GM19238 (cell line): ENCODE results near the gene MORF4L1.
A peak's percentile ranks its signal among the peaks of the same experiment; 100 is the strongest.
"Not testable (repeated sequence)": the region's sequence is repeated elsewhere in the genome, so short reads cannot be mapped to it uniquely, and the experiment has no call there.

Experiments used
- DNase-seq: peaks from one replicate; pipeline ENCODE4 v3.0.0; 2011; ENCODE audit warnings: low spot score; ENCODE audit not compliant: insufficient read length

The MORF4L1 gene

DNA sequence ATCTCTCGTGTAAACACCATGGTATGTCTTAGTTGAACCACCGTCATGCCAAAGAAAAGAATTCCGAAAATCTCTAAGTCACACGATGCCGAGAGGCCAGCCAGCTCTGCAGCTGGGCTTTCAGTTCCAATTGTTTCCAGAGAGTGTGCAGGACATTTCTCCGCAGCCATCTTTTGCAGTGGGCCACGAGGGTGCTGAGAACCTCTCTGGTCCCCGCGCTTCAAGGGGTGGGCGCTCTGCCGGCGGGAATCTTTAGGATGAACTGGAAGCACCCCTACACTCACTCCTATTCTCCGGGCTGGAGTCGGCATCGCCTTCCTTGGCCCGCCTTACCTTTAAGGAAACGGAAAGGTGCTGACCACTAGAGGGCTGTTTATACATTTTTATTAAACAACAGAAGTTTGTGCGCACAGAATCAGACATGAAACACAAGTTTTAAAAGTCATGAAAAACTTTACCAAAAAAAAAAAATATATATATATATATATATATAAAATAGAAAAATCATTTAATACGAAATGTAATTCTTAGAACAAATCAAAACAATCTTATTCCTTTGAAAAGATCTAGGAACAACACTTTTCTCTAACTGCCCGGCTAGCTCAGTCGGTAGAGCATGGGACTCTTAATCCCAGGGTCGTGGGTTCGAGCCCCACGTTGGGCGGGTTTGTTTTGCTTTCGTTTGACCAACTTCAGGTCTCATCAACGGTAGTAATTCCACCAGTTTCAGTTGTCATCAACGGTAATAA lies 12.5 kb upstream of the MORF4L1 start:
- DNase-seq = no peak

DNA sequence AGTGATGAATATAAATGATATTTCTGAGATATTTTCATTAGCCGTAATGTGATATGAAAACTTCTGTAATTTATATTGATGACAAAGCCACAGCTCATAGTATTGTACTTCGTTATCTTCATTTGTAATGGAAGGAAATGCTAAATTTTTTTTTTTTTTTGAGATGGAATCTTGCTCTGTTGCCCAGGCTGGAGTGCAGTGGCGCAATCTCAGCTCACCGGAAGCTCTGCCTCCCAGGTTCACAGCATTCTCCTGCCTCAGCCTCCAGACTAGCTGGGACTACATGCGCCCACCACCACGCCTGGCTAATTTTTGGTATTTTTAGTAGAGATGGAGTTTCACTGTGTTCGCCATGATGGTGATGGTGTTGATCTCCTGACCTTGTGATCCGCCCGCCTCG lies 7.1 kb upstream of the MORF4L1 start:
- DNase-seq = not testable (repeated sequence)

DNA sequence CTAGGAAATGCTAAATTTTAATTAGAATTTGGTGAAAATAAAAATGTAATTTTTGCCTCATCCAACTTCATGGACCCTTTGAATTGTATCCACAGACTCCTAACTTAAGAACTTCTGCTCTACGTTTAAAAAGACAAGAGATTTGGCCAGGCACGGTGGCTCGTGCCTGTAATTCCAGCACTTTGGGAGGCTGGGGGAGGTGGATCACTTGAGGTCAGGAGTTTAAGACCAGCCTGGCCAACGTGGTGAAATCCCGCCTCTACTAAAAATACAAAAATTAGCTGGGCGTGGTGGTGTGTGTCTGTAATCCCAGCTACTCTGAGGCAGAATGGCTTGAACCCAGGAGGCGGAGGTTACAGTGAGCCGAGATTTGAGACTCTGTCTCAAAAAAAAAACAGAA lies 6.7 kb upstream of the MORF4L1 start:
- not testable (repeated sequence) for DNase-seq

DNA sequence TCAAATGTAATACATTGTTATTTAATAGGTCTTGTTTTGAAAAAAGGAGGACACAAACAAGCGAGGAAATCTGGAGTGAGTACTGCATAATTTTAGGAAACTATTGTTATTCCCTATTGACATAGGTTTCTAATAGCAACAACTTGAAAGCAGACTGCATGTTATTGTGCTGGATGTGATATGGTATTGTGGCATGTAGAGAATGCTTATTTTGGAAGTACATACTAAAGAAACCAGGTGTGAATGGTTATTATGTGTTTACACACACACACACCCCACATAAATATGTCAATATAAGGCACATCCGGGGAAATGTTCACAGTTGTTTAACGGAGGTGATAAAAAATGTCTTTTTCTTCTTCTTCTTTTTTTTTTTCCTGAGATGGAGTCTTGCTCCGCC lies 5.9 kb upstream of the MORF4L1 start:
- DNase-seq = no peak

DNA sequence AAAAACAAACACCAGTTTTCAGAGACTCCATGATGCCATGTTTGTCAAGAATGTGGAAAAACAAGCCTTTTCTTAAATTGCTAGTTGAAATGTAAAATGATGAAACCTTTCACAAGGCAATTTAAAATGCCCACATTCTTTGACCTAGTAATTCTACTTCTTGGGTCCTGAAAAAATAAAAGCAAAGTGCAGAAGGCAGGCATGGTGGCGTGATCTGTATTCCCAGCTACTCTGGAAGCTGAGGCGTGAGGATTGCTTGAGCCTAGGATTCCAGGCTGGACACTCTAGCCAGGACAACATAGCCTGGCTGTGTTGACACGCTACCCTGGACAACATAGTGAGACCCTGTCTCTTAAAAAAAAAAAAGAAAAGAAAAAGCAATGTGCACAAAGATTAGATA lies 4.3 kb upstream of the MORF4L1 start:
- DNase-seq = no peak

DNA sequence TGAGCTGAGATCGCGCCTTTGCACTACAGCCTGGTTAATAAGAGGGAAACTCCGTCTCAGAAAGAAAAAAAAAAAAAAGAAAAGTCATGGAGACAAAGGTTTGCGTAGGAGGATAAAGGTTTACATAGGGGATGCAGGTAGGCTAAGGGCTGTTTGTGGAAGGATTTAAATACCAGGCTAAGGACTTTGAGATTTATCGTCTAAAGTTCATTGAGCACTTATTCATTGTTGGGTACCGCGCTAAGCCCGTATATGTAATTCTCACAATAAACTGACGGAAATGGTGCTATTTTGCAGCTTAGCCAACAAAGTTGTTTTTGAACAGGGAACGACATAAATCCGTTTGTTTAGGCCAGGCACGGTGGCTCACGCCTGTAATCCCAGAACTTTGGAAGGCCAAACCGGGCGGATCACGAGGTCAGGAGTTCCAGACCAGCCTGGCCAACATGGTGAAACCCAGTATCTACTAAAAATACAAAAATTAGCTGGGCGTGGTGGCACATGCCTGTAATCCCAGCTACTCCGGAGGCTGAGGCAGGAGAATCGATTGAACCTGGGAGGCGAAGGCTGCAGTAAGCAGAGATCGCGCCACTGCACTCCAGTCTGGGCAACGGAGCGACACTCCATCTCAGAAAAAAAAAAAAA lies 1.1 kb upstream of the MORF4L1 start:
- not testable (repeated sequence) for DNase-seq

DNA sequence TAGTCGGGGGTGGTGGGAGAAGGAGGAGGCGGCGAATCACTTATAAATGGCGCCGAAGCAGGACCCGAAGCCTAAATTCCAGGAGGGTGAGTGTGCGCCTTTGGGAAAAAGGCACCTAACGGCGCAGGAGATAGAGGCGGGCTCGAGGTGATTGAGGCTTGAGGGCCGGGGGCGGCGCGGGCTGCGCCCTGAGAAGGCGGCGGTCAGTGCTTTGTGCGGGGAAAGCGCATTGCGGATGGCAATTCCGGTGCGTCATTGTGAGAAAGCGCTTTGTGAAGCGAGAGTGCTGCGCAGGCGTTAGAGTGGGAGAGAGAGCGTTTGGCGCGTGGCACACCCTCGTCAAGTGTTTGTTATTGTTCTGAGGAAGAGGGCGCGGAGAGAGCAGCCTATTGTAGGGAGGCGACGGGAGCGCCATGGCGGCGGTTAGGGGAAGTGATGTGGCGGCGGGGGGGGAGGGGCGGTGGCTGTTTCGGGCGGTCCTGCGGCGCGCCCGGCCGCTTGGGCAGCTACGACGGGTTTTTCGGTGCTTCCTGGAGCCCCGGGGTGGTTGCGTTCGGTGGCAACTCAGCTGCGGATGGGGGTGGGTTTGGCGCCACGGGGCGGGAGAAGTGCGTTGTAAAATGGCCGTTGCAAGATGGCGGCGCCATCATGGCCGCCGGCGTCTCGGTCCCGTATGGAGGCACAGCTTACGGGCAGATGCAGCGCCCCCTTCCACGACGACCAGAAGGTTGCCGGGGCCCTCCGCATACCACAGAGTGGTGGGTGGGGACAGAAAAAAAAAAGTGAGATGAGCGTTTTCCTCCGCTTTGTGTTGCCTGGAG lies 492 bp downstream of the MORF4L1 start:
- peak; percentile 66 for DNase-seq

DNA sequence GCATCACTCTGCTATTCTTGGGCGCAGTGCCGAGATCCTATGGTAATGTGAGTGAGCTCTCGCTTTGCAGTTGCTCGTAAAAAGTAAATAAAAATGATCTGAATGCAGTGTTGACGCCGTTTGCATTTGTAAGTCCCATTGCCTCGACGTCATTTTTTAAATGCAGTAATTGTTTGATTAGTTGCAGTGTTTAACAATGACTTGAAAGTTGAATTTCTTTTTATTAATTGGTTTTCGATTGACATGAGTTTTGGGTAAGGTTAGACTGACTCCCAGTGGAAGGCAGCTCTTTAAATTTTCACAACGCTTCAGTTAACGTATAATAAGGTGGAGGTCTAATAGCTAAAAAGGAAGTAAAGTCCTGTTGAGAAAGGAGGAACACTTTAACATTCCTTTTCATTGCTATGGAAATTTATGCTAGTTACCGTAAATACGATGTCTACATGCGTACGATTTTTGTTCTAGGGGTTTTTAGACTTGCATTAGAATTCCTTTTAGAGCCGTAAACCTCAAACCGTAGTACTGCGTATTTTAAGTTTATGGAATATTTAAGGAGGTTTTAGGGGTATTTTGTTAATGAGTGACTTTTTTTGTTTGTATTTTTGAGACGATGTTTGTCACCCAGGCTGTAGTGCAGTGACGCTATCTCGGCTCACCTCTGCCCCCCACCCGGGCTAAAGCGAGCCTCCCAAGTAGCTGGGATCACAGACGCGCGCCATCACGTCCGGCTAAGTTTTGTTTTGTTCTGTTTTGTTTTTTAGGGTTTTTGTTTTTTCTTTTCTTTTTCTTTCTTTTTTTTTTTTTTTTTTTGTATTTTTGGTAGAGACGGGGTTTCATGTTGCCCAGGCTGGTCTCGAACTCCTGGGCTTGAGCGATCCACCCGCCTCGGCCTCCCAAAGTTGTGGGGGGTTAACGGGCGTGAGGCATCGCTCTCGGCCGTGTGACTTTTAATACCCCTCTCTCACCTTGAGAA lies 1.4 kb downstream of the MORF4L1 start:
- DNase-seq = no peak

DNA sequence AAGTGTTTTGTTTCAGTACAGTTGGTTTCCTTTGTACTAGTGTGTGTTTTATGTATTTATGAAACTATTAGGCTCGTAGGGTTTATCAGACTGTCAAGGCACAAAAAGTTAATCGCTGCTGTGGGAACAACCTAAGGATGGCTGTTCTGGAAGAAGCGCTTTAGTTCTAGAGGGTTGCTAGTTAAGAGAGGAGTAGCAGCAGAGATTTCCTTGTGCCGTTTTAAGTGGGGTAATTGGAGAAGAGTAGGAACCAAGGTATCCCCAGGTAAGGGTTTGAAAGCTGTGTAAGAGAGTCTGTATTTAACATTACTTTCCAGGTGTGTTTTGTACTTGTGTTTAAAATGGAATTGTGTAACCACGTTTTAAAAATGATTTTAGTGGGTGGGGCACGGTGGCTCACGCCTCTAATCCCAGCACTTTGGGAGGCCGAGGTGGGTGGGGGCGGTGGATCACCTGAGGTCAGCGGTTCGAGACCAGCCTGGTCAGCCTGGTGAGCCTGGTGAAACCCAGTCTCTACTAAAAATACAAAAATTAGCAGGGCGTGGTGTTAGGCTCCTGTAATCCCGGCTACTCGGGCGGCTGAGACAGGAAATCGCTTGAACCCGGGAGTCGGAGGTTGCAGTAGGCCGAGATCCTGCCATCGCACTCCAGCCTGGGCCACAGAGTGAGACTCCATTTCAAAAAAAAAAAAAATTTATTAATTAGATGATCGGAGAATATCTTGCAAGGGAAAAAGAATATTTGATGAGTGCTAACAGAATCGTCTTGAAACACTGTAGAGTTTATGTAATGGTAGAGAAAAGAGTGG lies 2.6 kb downstream of the MORF4L1 start:
- DNase-seq = no peak

DNA sequence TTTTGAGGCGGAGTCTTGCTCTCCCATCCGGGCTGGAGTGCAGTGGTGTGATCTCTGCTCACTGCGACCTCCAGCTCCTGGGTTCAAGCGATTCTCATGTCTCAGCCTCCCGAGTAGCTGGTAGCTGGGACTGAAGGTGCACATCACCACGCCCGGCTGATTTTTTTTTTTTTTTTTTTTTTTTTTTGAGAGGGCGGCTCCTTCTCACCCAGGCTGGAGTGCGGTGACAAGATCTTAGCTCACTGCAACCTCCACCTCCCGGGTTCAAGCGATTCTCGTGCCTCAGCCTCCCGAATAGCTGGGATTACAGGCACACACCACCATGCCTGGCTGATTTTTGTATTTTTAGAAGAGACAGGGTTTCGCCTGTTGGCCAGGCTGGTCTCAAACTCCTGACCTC lies 4.3 kb downstream of the MORF4L1 start:
- DNase-seq = not testable (repeated sequence)

DNA sequence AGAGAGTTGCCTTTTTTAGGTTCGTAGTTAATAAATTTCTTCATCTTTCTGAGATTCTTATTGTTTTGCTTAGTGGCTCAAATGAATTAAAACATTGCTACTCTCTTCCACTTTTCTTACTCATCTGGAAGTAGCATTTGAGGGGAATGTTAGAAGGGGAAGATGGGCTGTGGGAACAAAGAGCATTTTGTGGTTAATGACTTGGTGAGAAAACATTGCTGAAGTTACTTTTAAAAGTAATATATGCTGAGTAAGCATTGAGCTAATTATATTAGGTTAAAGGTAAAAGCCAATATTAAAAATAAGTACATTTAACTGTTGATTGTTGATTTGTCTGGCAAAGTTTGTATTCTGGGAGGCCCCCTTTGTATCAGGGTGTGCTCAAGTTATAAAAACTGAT lies 5.7 kb downstream of the MORF4L1 start:
- no peak for DNase-seq

DNA sequence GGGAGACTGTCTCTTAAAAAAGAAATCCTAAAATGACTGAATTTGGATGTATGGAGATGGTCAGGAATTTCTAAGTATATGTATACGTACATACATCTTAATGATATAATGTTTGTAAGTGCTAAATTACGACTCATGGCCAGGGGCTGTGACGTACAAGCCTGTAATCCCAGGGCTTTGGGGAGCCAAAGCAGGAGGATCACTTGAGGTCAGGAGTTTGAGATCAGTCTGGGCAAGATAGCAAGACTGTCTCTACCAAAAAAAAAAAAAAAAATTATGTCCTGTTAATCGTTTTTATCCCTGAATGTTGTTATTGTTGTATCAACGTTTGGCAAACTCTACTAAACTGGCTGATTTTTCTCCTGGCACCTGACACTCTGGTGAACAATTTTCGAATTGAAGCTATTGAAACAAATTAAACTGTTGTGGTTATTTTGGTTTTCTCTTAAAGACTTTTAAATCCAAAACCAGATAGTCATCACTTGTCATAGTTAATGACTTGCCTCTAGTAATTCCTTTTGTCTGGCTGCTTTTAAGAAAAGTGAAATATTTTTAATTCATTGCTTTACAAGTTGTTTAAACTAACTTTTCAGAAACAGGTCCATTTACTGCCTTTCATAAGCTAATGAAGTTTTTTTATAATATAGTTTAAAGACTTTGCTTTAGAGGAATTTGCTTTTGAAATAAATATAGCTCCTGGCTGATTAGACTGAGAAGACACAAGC lies 7.0 kb downstream of the MORF4L1 start:
- DNase-seq = no peak

DNA sequence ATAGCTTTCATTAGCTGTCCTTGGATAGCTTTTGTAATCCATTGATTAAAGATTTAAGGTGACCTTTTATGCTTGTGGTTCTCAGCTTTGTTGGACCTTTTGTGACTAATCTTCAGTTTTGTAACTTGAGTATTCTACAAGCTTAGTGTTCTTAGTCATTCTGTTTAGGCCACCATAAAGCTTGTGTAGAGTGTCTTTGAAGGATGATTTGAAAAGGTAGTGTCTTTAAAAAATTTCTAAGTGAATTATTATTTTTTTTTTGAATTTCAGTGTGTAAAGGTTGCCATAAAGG lies 7.5 kb downstream of the MORF4L1 start:
- no peak for DNase-seq

DNA sequence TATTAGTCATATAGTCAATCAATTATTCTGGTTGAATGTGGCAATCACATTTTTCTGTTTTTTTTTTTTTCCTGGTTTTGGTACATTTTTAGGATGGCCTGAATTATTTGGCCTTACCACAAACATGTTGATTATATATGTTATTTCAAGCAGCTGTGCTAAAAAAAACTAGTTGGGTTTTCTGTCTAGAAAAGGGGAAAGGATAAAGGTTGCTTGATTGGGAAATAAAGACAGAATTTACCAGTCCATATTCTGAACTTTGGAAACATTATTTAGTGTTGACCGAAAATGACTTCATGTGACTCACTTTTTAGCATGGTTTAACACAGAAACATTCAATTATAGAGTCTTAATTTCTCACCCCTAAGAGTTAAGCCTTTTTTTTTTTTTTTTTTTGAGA lies 8.1 kb downstream of the MORF4L1 start:
- DNase-seq = no peak

DNA sequence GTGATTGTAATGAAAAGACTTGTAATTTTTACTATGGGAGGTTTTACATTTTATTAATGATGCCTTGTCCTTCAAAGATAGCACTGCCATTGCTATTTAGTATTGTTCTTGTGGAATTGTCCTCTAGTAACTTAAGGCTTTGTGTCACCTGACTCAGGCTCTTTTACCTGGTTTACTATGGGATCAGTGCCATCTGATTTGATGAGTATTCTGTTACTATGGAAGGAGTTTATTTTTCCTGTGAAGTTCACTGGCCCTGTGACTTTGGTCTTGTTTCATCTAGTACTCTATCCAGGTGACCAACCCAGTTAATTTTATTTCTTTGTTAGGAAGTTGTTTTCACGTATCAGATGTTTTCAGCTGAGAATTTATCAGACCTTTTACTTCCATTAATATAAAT lies 9.0 kb downstream of the MORF4L1 start:
- no peak for DNase-seq

DNA sequence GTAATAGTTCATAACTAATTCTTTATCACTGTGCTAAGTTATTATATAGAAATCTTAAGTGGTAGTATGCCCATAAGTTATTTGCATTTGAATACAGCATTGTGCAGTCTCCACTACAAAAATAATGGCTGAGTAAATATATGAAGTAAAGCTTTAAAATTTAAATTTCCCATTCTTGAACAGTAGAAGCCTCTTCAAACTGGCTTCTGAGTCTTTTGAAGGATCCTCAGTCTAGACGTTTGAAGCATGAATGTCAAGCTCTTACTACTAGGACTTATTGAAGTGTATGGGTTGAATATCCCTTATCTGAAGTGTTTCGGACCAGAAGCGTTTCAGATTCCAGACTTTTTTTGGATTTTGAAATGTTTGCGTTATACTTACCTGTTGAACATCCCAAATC lies 16.3 kb downstream of the MORF4L1 start:
- no peak for DNase-seq

DNA sequence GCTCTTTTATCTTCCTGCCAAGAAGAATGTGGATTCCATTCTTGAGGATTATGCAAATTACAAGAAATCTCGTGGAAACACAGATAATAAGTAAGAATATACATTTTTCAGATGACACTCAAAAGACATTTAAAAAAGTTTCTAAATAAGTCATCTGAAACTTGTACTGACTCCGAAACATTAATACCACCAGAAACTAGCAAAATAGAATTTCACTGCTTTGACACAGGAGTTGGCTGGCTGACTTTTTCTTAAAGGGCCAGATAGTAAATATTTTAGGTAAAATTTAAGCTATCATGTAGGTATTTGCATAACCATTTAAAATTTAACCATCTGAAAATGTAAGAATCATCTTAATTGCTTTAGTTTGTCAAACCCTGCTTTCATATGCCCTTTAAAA lies 20.8 kb downstream of the MORF4L1 start:
- no peak for DNase-seq

DNA sequence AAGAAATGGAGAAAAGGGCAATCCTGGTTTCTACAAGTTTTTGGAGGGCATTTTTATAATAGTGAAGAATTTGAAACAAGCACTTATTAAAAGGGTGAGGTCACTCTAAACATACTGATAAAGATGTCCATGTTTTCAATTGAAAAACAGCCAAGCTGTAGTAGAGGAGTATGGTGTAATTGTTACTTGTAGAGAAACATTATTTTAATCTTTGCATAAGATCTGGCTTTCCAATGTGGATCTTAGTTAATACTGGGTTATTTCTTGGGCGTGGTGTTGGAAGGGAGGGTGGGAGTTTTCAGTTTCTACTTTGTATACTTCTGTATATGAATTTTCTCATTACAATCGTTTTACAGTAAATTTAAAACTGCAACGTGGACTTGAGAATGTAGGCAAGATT lies 22.8 kb downstream of the MORF4L1 start:
- DNase-seq = no peak

DNA sequence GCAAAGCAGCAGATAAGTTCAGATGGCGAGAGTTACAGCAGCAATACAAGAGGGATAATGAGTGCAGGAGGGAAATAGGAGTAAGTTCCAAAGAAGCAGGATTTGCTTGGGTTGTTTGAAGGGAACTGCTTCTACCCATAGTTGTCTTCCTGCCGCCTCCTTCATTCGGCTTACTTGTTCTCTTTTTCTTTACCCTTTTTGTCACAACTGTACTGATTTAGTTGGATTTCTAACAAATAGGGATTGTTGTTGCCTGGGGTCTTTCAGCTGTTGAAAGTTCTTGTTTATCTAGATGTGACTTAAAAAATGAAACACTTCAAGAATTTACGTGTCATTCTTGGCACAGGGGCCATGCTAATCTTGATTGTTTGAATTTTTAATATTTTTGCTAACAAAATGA lies 25.9 kb downstream of the MORF4L1 start:
- DNase-seq = no peak
